KBM-7 (cell line): ENCODE results near the gene MRPS9.

Experiments
- DNase-seq: peaks from one replicate; pipeline ENCODE4 v3.0.0-alpha.2; 2015
- in situ Hi-C: fragments of 300-500 bp; cut with MboI; formaldehyde crosslinking; loops from 2 replicates; pipeline ENCODE4 v1.14.3; 2020; ENCODE audit warnings: low sequenced_read_pairs, low pct_unique_long_range_greater_than_20kb, mixed read lengths

Gene MRPS9

DNA sequence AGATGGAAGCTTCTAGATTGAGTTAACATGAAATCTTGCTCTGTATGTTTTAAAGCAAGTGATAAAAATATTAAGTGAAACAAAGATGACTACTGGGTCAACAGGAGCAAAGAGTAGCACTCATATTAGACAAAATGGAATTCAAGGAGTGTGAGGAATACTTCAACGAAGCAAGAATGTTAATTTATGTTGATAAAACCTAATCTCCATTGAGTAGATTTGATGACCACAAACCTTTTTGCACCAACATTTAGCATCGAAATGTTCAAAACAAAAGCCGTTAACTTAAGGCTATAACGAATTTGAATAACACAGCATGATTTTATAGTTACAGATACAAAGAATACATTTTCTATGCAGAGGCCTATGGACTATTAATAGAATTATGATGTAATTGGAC, 35.7 kb downstream of the MRPS9 start:
- DNase-seq = no peak
- in situ Hi-C loops = no loop called here

- in situ Hi-C loops = no loop called here
- no peak for DNase-seq
Measured at GRCh38 chr2:105076121-105076520, 38.3 kb downstream of the MRPS9 start.

- DNase-seq = no peak
- in situ Hi-C loops = no loop called here
Measured at GRCh38 chr2:105078906-105079495, 41.1 kb downstream of the MRPS9 start.

- no peak for DNase-seq
- in situ Hi-C loops = no loop called here
Measured at GRCh38 chr2:105080461-105080860, 42.6 kb downstream of the MRPS9 start.

DNA sequence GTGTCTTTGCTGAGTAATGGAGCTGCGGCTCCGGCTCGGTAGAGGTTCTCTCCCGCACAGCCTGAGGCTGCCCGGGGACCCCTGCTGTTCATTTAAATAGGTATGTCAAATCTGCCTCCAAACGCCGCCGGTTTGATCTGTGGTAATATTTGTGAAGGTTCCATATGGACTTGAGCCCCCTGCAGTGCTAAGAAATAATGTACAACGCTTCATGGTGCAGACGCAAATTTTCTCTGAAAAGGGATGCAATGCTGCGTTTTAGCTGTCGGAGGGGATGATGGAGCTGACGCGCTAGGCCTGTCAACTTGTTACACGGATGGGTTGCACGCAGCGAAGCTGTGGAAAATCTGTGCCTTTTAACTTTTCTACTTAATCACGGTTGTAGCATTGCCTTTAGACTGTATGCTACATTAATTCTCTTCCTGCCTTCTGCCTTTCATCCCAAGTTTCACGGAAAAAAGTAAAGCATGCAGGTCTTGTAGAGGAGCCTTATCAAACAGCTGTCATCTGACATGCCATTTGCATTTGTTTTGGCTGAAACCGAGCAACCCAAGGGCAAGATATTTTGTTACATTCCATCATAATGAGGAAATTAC, 43.2 kb downstream of the MRPS9 start:
- no peak for DNase-seq
- in situ Hi-C loops = no loop called here

DNA sequence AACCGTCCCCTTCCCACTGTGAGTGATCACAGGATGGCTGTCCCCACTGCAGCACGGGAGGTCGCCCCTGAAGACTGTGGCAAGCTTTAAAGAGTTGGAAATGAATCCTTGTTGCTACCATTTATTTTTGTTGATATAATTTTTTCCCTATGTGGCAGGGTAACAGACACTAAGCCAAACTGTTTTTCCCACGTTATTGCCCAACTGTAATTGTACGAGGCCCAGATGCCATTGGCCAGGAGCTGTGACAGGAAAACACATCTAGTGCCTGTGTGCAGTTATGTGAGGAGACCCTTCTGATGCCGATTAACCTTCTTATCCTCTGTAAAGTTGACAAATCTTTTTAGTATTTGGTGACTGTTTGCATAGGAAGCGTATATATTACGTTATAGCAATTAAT, 44.2 kb downstream of the MRPS9 start:
- in situ Hi-C loops = no loop called here
- DNase-seq = no peak

- in situ Hi-C loops = no loop called here
- DNase-seq = no peak
Measured at GRCh38 chr2:105085525-105085924, 47.7 kb downstream of the MRPS9 start.

- no peak for DNase-seq
- in situ Hi-C loops = no loop called here
Measured at GRCh38 chr2:105087273-105087672, 49.4 kb downstream of the MRPS9 start.

DNA sequence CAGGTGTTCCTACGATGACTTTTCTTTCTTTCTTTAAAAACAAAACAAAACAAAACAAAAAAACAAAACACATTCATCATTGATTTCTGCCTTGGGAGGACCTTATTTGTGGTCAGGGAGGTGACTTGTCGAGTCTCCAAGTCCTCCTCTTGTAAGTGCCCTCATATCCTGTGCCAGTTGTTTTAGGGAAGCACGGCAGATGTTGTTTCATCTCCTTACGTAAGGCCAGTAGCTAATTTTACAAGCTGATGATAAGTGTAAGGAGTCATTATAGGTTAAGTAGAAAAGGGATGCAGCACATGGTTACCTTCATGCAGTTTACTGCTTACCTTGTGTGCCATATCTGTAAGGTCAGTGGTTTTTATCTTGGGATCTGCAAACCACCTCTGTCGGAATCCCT, 52.2 kb downstream of the MRPS9 start:
- no peak for DNase-seq

DNA sequence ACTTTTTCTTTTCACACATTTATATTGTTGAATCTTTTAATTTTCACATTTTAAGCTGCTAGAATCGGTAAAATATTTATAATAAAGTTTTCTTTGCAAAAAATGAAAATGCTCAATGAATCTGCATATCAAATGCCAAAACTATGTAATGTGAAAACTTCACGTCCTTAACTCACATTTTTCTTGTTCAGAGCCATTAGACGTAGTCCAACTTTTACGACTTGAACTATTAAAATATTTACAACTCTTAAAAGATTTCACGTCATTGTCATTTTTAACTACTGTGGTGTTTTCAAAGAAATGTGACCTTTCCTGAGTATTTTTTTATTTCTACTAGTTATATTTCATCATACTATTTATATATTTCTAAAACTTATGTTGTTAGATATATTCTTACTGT, 54.9 kb downstream of the MRPS9 start:
- in situ Hi-C loops = no loop called here
- no peak for DNase-seq

More for the DNA sequence above, 52.2 kb downstream of the MRPS9 start:
- in situ Hi-C loops = no loop called here

DNA sequence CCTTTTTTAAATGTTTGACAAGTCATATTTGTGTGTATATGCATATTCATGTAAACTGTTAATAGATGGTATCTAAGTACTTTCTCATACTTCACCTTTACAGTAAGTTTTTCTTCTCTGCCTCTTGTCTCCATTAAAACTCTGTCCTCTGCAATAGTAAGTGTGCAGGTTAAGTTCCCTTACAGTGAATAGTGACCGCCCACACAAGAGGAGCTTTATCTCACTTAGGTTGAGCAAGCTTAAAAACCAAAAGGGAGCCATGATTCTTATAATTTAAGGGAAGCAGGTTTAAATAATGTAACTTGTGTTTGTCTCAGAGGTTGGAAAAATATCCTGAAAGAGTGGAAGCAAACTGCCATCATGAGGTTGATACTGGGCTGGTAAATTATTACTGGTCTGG, 61.3 kb downstream of the MRPS9 start:
- in situ Hi-C loops = no loop called here
- no peak for DNase-seq

GRCh38 chr2:105100046-105100840, 62.4 kb downstream of the MRPS9 start:
- DNase-seq = no peak
- in situ Hi-C loops = no loop called here

DNA sequence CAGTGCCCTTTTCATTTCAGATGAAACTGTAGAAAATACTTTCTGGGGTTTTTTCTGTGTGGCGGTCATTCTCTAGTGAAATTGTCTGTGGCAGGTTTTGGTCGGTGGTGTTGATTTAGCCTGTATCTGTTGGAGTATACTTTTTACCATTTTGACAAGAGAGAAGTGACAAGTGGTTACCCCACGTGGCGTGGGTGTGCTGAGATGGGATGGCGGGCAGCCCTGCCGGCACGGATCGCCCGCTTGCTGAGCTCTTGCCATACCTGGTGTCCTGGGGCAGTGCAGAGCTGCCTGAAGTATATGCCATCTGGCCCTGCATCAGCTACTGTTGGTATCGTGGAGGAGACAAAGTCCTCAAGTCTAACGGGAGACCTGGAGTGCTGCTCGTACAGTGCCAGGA, 64.1 kb downstream of the MRPS9 start:
- in situ Hi-C loops = no loop called here
- no peak for DNase-seq

DNA sequence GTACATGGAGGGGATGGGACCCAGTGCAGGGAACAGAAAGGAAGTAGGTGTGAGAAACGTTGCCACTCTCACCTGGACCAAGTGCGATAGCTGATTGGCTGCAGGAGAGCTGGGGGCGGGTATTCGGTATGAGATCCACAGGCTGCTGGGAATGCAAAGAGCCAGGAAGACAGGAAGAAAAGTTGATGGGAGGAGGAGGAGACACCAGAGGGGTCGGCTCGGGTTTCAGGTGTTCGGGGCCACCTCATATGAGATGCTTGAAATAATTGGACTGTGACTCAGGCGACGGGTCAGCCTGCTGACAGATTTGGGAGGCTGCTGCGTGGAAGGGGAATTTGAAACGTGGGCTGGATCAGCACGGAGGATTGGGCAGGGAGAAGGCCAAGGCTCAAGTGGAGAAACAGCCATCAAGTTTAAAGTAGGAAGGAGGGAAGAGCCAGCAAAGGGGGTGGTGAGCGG, 65.1 kb downstream of the MRPS9 start:
- in situ Hi-C loops = no loop called here
- no peak for DNase-seq

DNA sequence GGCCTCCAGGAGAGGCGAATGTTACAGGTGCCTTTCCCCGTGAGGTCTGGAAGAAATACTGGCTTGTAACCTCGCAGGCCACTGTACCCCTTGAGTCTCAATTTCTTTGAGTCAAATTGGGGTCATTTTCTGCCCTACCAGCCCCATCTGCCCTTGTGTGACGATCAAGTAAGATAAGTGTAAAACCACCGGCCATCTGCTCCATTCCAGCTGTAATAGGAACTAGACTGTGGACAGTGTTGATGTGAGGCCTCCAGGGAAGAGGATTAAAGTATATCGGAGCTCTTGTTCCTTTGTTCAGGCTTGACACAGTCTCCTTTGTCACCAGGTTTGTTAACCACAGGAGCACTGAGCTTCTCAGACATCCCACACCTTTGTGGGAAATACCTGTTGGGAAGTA, 65.6 kb downstream of the MRPS9 start:
- in situ Hi-C loops = no loop called here
- no peak for DNase-seq

DNA sequence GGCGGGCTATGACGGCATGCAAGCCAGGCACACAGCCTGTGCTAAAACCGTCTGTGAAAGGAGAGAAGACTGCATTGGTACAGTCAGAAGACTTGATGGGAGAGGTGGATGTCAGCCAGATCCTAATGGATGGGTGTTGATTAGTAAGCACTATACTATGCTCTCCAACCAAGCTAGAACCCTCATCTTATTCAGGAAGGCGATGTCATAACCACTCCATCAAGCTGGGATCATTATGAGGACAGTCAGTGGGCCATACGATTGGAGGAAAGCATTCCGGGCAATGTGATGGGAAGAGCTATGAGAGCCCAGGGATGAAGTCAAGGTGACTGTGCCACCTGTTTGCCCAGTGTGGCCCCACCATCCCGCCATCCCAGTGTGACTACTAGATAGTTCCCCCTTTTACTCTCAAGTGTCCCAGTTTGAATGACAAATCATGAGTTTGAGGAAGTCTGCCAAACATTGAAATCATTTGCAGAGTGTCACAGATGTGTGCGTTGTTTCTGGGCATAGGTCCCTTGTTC, 66.4 kb downstream of the MRPS9 start:
- in situ Hi-C loops = no loop called here
- peak; percentile 15 for DNase-seq

DNA sequence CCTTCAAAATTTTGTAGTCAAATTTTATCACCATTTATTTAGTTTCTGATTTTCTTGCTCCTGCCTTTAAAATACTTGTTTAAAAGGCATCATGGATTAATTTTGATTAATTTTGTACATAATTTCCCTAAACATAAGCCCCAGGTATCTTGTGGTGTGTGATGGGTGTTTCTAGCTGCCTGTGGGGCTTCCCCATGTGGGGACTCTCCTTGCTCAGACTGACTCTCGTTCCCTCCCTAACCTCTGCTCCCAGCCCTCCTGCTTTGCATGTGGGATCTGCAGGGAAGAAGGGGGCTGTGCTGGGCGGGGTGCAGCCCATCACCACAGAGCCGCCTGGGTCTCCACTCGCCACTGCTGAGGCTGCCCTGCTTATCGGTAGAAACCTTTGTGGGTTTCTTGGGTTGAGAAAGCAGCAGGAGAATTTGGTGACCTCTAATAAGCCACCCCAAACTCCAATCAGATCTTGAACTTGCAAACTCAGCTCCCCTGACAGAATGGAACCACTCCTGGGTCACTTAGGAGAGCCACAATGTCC, 72.5 kb downstream of the MRPS9 start:
- DNase-seq = no peak
- in situ Hi-C loops = loop anchor here (10.0 kb wide), 1 partner anchor 124 kb away; no protein-coding TSS in a partner anchor

GRCh38 chr2:105111365-105112150, 73.7 kb downstream of the MRPS9 start:
- in situ Hi-C loops = loop anchor here (10.0 kb wide), 1 partner anchor 123 kb away; no protein-coding TSS in a partner anchor
- no peak for DNase-seq

- in situ Hi-C loops = loop anchor here (10.0 kb wide), 1 partner anchor 122 kb away; no protein-coding TSS in a partner anchor
- no peak for DNase-seq
Measured at GRCh38 chr2:105112345-105112744, 74.5 kb downstream of the MRPS9 start.
